Stomach smooth muscle (tissue), 2 donors: ENCODE results near the gene CA4.
"Not testable (repeated sequence)": the region's sequence is repeated elsewhere in the genome, so short reads cannot be mapped to it uniquely, and the experiment has no call there.

ENCODE experiments used
- H3K27ac ChIP-seq: one replicate; pipeline ENCODE4 v1.7.0; 2013; ENCODE audit warnings: mild to moderate bottlenecking, low read length, inconsistent platforms
- H3K27me3 ChIP-seq, 2 donors: one replicate each; pipeline ENCODE4 v1.7.0; 2013; ENCODE audit warnings: low read length in 2 of 2; ENCODE audit not compliant: insufficient read depth in 2 of 2, control insufficient read depth in 1 of 2
- H3K36me3 ChIP-seq, 2 donors: one replicate each; pipeline ENCODE4 v1.7.0; 2013; ENCODE audit warnings: low read length in 2 of 2; ENCODE audit not compliant: control insufficient read depth in 2 of 2, insufficient read depth in 2 of 2
- H3K4me1 ChIP-seq: one replicate; pipeline ENCODE4 v1.7.0; 2013; ENCODE audit warnings: low read length; ENCODE audit not compliant: control insufficient read depth, insufficient read depth
- H3K4me3 ChIP-seq, 2 donors: one replicate each; pipeline ENCODE4 v1.7.0; 2013; ENCODE audit warnings: low read length in 2 of 2
- H3K9ac ChIP-seq, 2 donors: one replicate each; pipeline ENCODE4 v1.7.0; 2013; ENCODE audit warnings: low read length in 2 of 2, mild to moderate bottlenecking in 1 of 2
- H3K9me3 ChIP-seq, 2 donors: one replicate each; pipeline ENCODE4 v1.7.0; 2013; ENCODE audit warnings: low read length in 2 of 2; ENCODE audit not compliant: control insufficient read depth in 2 of 2
- donor health status: healthy.
- donor health status: Pancreatic carcinoma.

Gene CA4

GRCh38 chr17:60110586-60110985, 39.2 kb upstream of the CA4 start:
- H3K27me3 ChIP-seq = no peaks in the 10 kb centered on the region
- H3K4me3 ChIP-seq = no peak overlapping the region
- no peak overlapping the region for H3K27ac ChIP-seq
- H3K4me1 ChIP-seq = no peaks in the 10 kb centered on the region
- H3K36me3 ChIP-seq = no peaks in the 10 kb centered on the region
- H3K9me3 ChIP-seq = no peaks in the 10 kb centered on the region
- no peak overlapping the region for H3K9ac ChIP-seq

- H3K4me1 ChIP-seq, H3K36me3 ChIP-seq, H3K27ac ChIP-seq, H3K9me3 ChIP-seq, H3K9ac ChIP-seq, H3K27me3 ChIP-seq, H3K4me3 ChIP-seq: not testable (repeated sequence)
These were observed 38.1 kb upstream of the CA4 start for GRCh38 chr17:60111661-60112060.

GRCh38 chr17:60115364-60115763, 34.4 kb upstream of the CA4 start:
- H3K4me3 ChIP-seq, H3K4me1 ChIP-seq, H3K9ac ChIP-seq, H3K9me3 ChIP-seq, H3K36me3 ChIP-seq, H3K27ac ChIP-seq, H3K27me3 ChIP-seq: not testable (repeated sequence)

- not testable (repeated sequence) for H3K27ac ChIP-seq, H3K9me3 ChIP-seq, H3K36me3 ChIP-seq, H3K9ac ChIP-seq, H3K4me3 ChIP-seq, H3K27me3 ChIP-seq, H3K4me1 ChIP-seq
These were observed 33.6 kb upstream of the CA4 start for GRCh38 chr17:60116196-60116595.

- not testable (repeated sequence) for H3K27me3 ChIP-seq, H3K27ac ChIP-seq, H3K4me3 ChIP-seq, H3K9me3 ChIP-seq, H3K9ac ChIP-seq, H3K36me3 ChIP-seq, H3K4me1 ChIP-seq
These were observed 30.6 kb upstream of the CA4 start for GRCh38 chr17:60119162-60119561.

- H3K36me3 ChIP-seq, H3K27ac ChIP-seq, H3K27me3 ChIP-seq, H3K4me1 ChIP-seq, H3K9ac ChIP-seq, H3K4me3 ChIP-seq, H3K9me3 ChIP-seq: not testable (repeated sequence)
These were observed 29.7 kb upstream of the CA4 start for GRCh38 chr17:60119807-60120748.

- no peak overlapping the region for H3K4me3 ChIP-seq
- no peaks in the 10 kb centered on the region for H3K9me3 ChIP-seq
- no peaks in the 10 kb centered on the region for H3K36me3 ChIP-seq
- no peaks in the 10 kb centered on the region for H3K4me1 ChIP-seq
- no peak overlapping the region for H3K27ac ChIP-seq
- H3K9ac ChIP-seq = no peak overlapping the region
- no peaks in the 10 kb centered on the region for H3K27me3 ChIP-seq
These were observed 22.4 kb upstream of the CA4 start for GRCh38 chr17:60127068-60128064.

- peaks cover 1% of the 10 kb centered on the region for H3K4me1 ChIP-seq
- H3K9me3 ChIP-seq = no peaks in the 10 kb centered on the region
- H3K4me3 ChIP-seq = no peak overlapping the region
- H3K9ac ChIP-seq = no peak overlapping the region
- H3K36me3 ChIP-seq = no peaks in the 10 kb centered on the region
- H3K27ac ChIP-seq = no peak overlapping the region
- no peaks in the 10 kb centered on the region for H3K27me3 ChIP-seq
These were observed 21.5 kb upstream of the CA4 start for GRCh38 chr17:60128171-60128859.

- no peak overlapping the region for H3K4me3 ChIP-seq
- no peaks in the 10 kb centered on the region for H3K9me3 ChIP-seq
- H3K27me3 ChIP-seq = no peaks in the 10 kb centered on the region
- H3K9ac ChIP-seq = no peak overlapping the region
- no peaks in the 10 kb centered on the region for H3K36me3 ChIP-seq
- H3K27ac ChIP-seq = no peak overlapping the region
- H3K4me1 ChIP-seq = peaks cover 7% of the 10 kb centered on the region
These were observed 20.6 kb upstream of the CA4 start for GRCh38 chr17:60129164-60129563.

- no peaks in the 10 kb centered on the region for H3K27me3 ChIP-seq
- peaks cover 12% of the 10 kb centered on the region for H3K4me1 ChIP-seq
- no peaks in the 10 kb centered on the region for H3K9me3 ChIP-seq
- no peak overlapping the region for H3K4me3 ChIP-seq
- H3K27ac ChIP-seq = no peak overlapping the region
- H3K36me3 ChIP-seq = no peaks in the 10 kb centered on the region
- no peak overlapping the region for H3K9ac ChIP-seq
These were observed 19.3 kb upstream of the CA4 start for GRCh38 chr17:60130466-60130865.
